GF-D8 (cell line): ENCODE data around the gene MDH1B.

ENCODE experiments used
- DNase-seq: peaks from one replicate; lab custom pipeline; 2025; lab: John Stamatoyannopoulos, UW

Gene MDH1B

GRCh38 chr2:206693399-206694137 is 71.6 kb downstream of the MDH1B start:
- no peak for DNase-seq

DNA sequence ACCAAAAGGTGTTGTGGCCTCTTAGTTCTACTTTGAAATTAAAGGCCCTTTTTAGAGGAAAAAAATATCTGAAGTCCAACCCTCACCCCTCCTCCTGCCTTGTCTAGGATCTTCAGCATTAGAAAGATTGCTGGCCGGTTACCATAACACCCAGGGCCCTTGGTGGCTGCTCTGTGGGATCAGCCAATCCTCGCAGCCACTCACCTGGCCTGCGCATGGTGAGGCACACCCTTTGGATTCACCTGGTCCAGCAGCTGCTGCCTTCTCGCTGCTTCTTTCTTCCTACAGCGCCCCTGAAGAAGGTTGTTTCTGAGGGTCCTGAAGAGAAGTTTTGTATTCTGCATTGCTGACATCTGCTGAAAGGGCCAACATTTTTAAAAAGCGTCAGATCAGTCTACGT is 72.2 kb downstream of the MDH1B start:
- no peak for DNase-seq

- no peak for DNase-seq
Measured at GRCh38 chr2:206688990-206689389, 76.1 kb downstream of the MDH1B start.

- no peak for DNase-seq
Measured at GRCh38 chr2:206688453-206688852, 76.7 kb downstream of the MDH1B start.
